K562 (cell line): ENCODE measurements around the gene FNBP1.

Experiments
- ETV5 ChIP-seq: sonication (generic); formaldehyde crosslinking; IDR thresholded peaks from 2 replicates; pipeline ENCODE4 v1.4.0; 2020; ENCODE audit warnings: low read depth, mild to moderate bottlenecking, missing genetic modification reagents
- HNRNPH1 ChIP-seq: fragments of 200-400 bp; formaldehyde crosslinking; optimal IDR thresholded peaks from 2 replicates; pipeline ENCODE3; 2017; ENCODE audit warnings: low read depth, mild to moderate bottlenecking, low read length, moderate library complexity
- KAT7 ChIP-seq: sonication (generic); formaldehyde crosslinking; IDR thresholded peaks from 2 replicates; pipeline ENCODE4 v1.8.0; 2022; ENCODE audit warnings: missing genetic modification reagents, mild to moderate bottlenecking, borderline replicate concordance
- MBD2 ChIP-seq: sonication (generic); IDR thresholded peaks from 2 replicates; pipeline ENCODE4 v1.6.1; 2016; ENCODE audit warnings: low read depth, borderline replicate concordance
- NFATC3 ChIP-seq: fragments of 450-650 bp; IDR thresholded peaks from 2 replicates; pipeline ENCODE4 v1.6.1; 2017; ENCODE audit warnings: mild to moderate bottlenecking
- NFIC ChIP-seq: fragments of 450-650 bp; IDR thresholded peaks from 2 replicates; pipeline ENCODE4 v1.6.1; 2017; ENCODE audit warnings: mild to moderate bottlenecking, inconsistent platforms
- NR2C2 ChIP-seq, 2 experiments: fragments of 200-800 bp in 1 of 2; sonication (Bioruptor generic) in 1 of 2; sonication (generic) in 1 of 2; formaldehyde crosslinking in 1 of 2; IDR thresholded peaks; 2 replicates each; pipeline versions ENCODE4 v1.6.1 to v1.8.0; 2016 to 2022; ENCODE audit warnings: mild to moderate bottlenecking in 1 of 2, missing compliant biosample characterization in 1 of 2, missing genetic modification characterization in 1 of 2, missing genetic modification reagents in 1 of 2
- SMAD1 ChIP-seq: fragments of 150-350 bp; IDR thresholded peaks from 2 replicates; pipeline ENCODE4 v1.6.1; 2014; ENCODE audit warnings: low read length, low read depth; ENCODE audit not compliant: partially characterized antibody
- SRSF9 ChIP-seq: fragments of 200-400 bp; formaldehyde crosslinking; IDR thresholded peaks from 2 replicates; pipeline ENCODE4 v1.6.1; 2017; ENCODE audit warnings: low read depth, low read length, borderline replicate concordance
- TAF15 ChIP-seq: fragments of 200-400 bp; formaldehyde crosslinking; IDR thresholded peaks from 2 replicates; pipeline ENCODE4 v1.6.1; 2017; ENCODE audit warnings: mild to moderate bottlenecking, low read depth, low read length, moderate library complexity
- ZBTB1 ChIP-seq: sonication (generic); formaldehyde crosslinking; IDR thresholded peaks from 2 replicates; pipeline ENCODE4 v1.8.1; 2023; ENCODE audit warnings: missing genetic modification reagents, low read depth, mild to moderate bottlenecking, borderline replicate concordance
- ZFX ChIP-seq: sonication (generic); formaldehyde crosslinking; IDR thresholded peaks from 2 replicates; pipeline ENCODE4 v1.8.0; 2022; ENCODE audit warnings: mild to moderate bottlenecking, missing genetic modification reagents, moderate library complexity
- ZNF75A ChIP-seq: fragments of 450-650 bp; formaldehyde crosslinking; IDR thresholded peaks from 2 replicates; pipeline ENCODE4 v1.4.0; 2020; ENCODE audit warnings: mild to moderate bottlenecking
- TF ChIP-seq, protein P1 (sequence below): sonication (generic); formaldehyde crosslinking; IDR thresholded peaks from 2 replicates; pipeline ENCODE4 v1.9.0; 2022; ENCODE audit warnings: mild to moderate bottlenecking, missing genetic modification reagents

DNA sequence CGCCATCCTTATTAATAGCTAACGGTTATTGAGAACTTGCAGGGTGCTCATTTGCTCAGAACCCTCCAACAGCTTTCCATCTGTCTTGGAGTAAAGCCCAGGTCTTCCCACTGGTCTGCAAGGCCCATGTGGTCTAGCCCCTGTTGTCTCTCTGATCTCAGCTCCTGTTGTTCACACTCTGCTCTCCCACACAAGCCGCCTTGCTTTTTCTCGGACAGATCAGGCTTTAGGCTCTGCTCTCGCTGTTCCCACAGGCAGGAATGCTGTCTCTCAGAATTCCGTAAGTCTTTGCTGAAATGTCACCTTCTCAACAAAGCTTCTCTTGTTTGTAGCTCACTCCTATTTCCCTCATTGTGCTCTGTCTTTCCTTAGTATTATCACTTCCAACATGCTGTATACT lies 45.1 kb upstream of the FNBP1 start:
- TF ChIP-seq ZFX: no peak
- TF ChIP-seq ETV5 (CRISPR knock-in tag): no peak
- no peak for TF ChIP-seq NFATC3
- no peak for TF ChIP-seq ZNF75A
- TF ChIP-seq, protein P1, sequence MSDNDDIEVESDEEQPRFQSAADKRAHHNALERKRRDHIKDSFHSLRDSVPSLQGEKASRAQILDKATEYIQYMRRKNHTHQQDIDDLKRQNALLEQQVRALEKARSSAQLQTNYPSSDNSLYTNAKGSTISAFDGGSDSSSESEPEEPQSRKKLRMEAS (CRISPR knock-in tag): no peak
- no peak for TF ChIP-seq SRSF9
- TF ChIP-seq MBD2: no peak
- TF ChIP-seq SMAD1: no peak
- TF ChIP-seq KAT7: no peak
- no peak for TF ChIP-seq NR2C2 (CRISPR knock-in tag; IDR thresholded peaks at IDR 0.05)
- no peak for TF ChIP-seq NR2C2 (tag; IDR thresholded peaks at IDR 0.05)
- no peak for TF ChIP-seq TAF15
- TF ChIP-seq NFIC: no peak
- TF ChIP-seq ZBTB1 (CRISPR knock-in tag): no peak
- no peak for TF ChIP-seq HNRNPH1
